Neutrophil (primary cell): ENCODE measurements around the gene TMEM39A.

Experiments
- H3K27ac ChIP-seq: fragments of 200-600 bp; sonication (generic); 2 replicates; pipeline ENCODE4 v1.5.1; 2016; ENCODE audit warnings: mild to moderate bottlenecking, moderate library complexity
- H3K27me3 ChIP-seq: fragments of 200-600 bp; sonication (generic); 2 replicates; pipeline ENCODE4 v1.6.0; 2016; ENCODE audit warnings: mild to moderate bottlenecking
- H3K36me3 ChIP-seq: fragments of 200-600 bp; sonication (generic); 2 replicates; pipeline ENCODE4 v1.5.1; 2017
- H3K4me1 ChIP-seq, 2 experiments: fragments of 200-600 bp in 1 of 2; sonication (generic) in 1 of 2; 1 replicate in 1 of 2; 2 replicates in 1 of 2; pipeline versions ENCODE4 v1.5.1 to v1.6.1; 2013 to 2016; ENCODE audit warnings: low read depth in 1 of 2, low read length in 1 of 2, mild to moderate bottlenecking in 1 of 2, moderate library complexity in 1 of 2; ENCODE audit not compliant: control insufficient read depth in 1 of 2, insufficient read depth in 1 of 2
- H3K4me3 ChIP-seq, 2 experiments: fragments of 200-600 bp in 1 of 2; sonication (generic) in 1 of 2; 1 replicate in 1 of 2; 2 replicates in 1 of 2; pipeline ENCODE4 v1.5.1; 2013 to 2016; ENCODE audit warnings: low read depth in 1 of 2, low read length in 1 of 2, mild to moderate bottlenecking in 1 of 2, moderate library complexity in 1 of 2
- H3K9me3 ChIP-seq: fragments of 200-600 bp; sonication (generic); 2 replicates; pipeline ENCODE4 v1.5.1; 2016
- CTCF ChIP-seq: fragments of 200-600 bp; sonication (generic); IDR thresholded peaks from 2 replicates; pipeline ENCODE4 v1.5.1; 2016; ENCODE audit warnings: antibody characterized with exemption

Gene TMEM39A

GRCh38 chr3:119453822-119454221 is 9.6 kb downstream of the TMEM39A start:
- Histone ChIP-seq H3K27ac (no peak overlapping the region), H3K27me3 (no peaks in the 10 kb centered on the region), H3K4me3 (no peak overlapping the region), H3K9me3 (no peaks in the 10 kb centered on the region), H3K4me1 (peaks cover 0 to 3% of the 10 kb centered on the region in 2 experiments), H3K36me3 (peaks cover 86% of the 10 kb centered on the region)
- no peak for TF ChIP-seq CTCF

- Histone ChIP-seq H3K36me3 (peaks cover 76% of the 10 kb centered on the region), H3K27ac (no peak overlapping the region), H3K9me3 (no peaks in the 10 kb centered on the region), H3K27me3 (no peaks in the 10 kb centered on the region), H3K4me3 (no peak overlapping the region), H3K4me1 (no peaks in the 10 kb centered on the region)
- TF ChIP-seq CTCF = no peak
These were observed 18.8 kb downstream of the TMEM39A start for GRCh38 chr3:119444590-119444989.

GRCh38 chr3:119443179-119443578 is 20.2 kb downstream of the TMEM39A start:
- H3K4me1 ChIP-seq = no peaks in the 10 kb centered on the region
- H3K27ac ChIP-seq = no peak overlapping the region
- no peak for TF ChIP-seq CTCF
- H3K4me3 ChIP-seq = no peak overlapping the region
- peaks cover 65% of the 10 kb centered on the region for H3K36me3 ChIP-seq
- H3K27me3 ChIP-seq = no peaks in the 10 kb centered on the region
- H3K9me3 ChIP-seq = no peaks in the 10 kb centered on the region

- Histone ChIP-seq H3K4me3 (no peak overlapping the region), H3K36me3 (peaks cover 72% of the 10 kb centered on the region), H3K4me1 (no peaks in the 10 kb centered on the region), H3K27me3 (no peaks in the 10 kb centered on the region), H3K27ac (no peak overlapping the region), H3K9me3 (no peaks in the 10 kb centered on the region)
- no peak for TF ChIP-seq CTCF
These were observed 25.6 kb downstream of the TMEM39A start for GRCh38 chr3:119437691-119438258.

GRCh38 chr3:119436977-119437376 is 26.4 kb downstream of the TMEM39A start:
- Histone ChIP-seq H3K4me1 (no peaks in the 10 kb centered on the region), H3K27ac (no peak overlapping the region), H3K4me3 (no peak overlapping the region), H3K9me3 (no peaks in the 10 kb centered on the region), H3K36me3 (peaks cover 79% of the 10 kb centered on the region), H3K27me3 (no peaks in the 10 kb centered on the region)
- TF ChIP-seq CTCF = no peak

GRCh38 chr3:119434703-119435102 is 28.7 kb downstream of the TMEM39A start:
- Histone ChIP-seq H3K36me3 (peaks cover 86% of the 10 kb centered on the region), H3K9me3 (no peaks in the 10 kb centered on the region), H3K27ac (no peak overlapping the region), H3K4me3 (no peak overlapping the region), H3K4me1 (no peaks in the 10 kb centered on the region), H3K27me3 (no peaks in the 10 kb centered on the region)
- no peak for TF ChIP-seq CTCF
